NK-92 (cell line): ENCODE data around the gene OPN1MW3.
"Not testable (repeated sequence)": the region's sequence is repeated elsewhere in the genome, so short reads cannot be mapped to it uniquely, and the experiment has no call there.

Source experiments
- DNase-seq: peaks from one replicate; lab custom pipeline; 2025; ENCODE audit not compliant: unreplicated experiment; lab: John Stamatoyannopoulos, UW

Gene OPN1MW3

GRCh38 chrX:154257282-154257681 is at the start of gene OPN1MW3:
Gene OPN1MW3 (plus strand): TSS chrX:154257582. CDS start chrX:154257620, 38 bp downstream.
- DNase-seq = not testable (repeated sequence)

- DNase-seq = not testable (repeated sequence)
These were observed 47.5 kb upstream of the OPN1MW3 start for GRCh38 chrX:154209670-154210418.

- DNase-seq = not testable (repeated sequence)
These were observed 46.3 kb upstream of the OPN1MW3 start for GRCh38 chrX:154211057-154211456.

GRCh38 chrX:154211499-154211898 is 45.9 kb upstream of the OPN1MW3 start:
- DNase-seq = not testable (repeated sequence)

GRCh38 chrX:154219456-154219855 is 37.9 kb upstream of the OPN1MW3 start, which contains the start of gene OPN1MW2:
Gene OPN1MW2 (plus strand): TSS chrX:154219756. CDS start chrX:154219816, 60 bp downstream.
- not testable (repeated sequence) for DNase-seq

- DNase-seq = not testable (repeated sequence)
These were observed 32.1 kb upstream of the OPN1MW3 start for GRCh38 chrX:154225292-154225691.

- DNase-seq = not testable (repeated sequence)
These were observed 30.7 kb upstream of the OPN1MW3 start for GRCh38 chrX:154226706-154227105.

GRCh38 chrX:154231443-154231842 is 25.9 kb upstream of the OPN1MW3 start:
- not testable (repeated sequence) for DNase-seq

GRCh38 chrX:154233620-154234019 is 23.8 kb upstream of the OPN1MW3 start:
- DNase-seq = not testable (repeated sequence)

- not testable (repeated sequence) for DNase-seq
These were observed 18.3 kb upstream of the OPN1MW3 start for GRCh38 chrX:154238939-154239559.

- DNase-seq = not testable (repeated sequence)
These were observed 17.3 kb upstream of the OPN1MW3 start for GRCh38 chrX:154239982-154240503.

- not testable (repeated sequence) for DNase-seq
These were observed 9.9 kb upstream of the OPN1MW3 start for GRCh38 chrX:154247377-154248045.

GRCh38 chrX:154248076-154248475 is 9.3 kb upstream of the OPN1MW3 start:
- DNase-seq = not testable (repeated sequence)

- DNase-seq = not testable (repeated sequence)
These were observed 1.3 kb downstream of the OPN1MW3 start for GRCh38 chrX:154258711-154259110.

GRCh38 chrX:154263072-154263471 is 5.7 kb downstream of the OPN1MW3 start:
- not testable (repeated sequence) for DNase-seq

GRCh38 chrX:154269245-154269644 is 11.9 kb downstream of the OPN1MW3 start:
- not testable (repeated sequence) for DNase-seq

- not testable (repeated sequence) for DNase-seq
These were observed 27.3 kb downstream of the OPN1MW3 start for GRCh38 chrX:154284489-154285338.

GRCh38 chrX:154286406-154286805 is 29.0 kb downstream of the OPN1MW3 start:
- not testable (repeated sequence) for DNase-seq

GRCh38 chrX:154294791-154295574 is 37.6 kb downstream of the OPN1MW3 start, which contains the start of gene TEX28:
Gene TEX28 (minus strand): TSS chrX:154295124. CDS start chrX:154292117, 3,007 bp downstream.
- no peak for DNase-seq
